CD4-positive, alpha-beta T cell treated with Interleukin-15 for 1 hour (primary cell): ENCODE data around the gene PCCA.
"Not testable (repeated sequence)": the region's sequence is repeated elsewhere in the genome, so short reads cannot be mapped to it uniquely, and the experiment has no call there.

Experiments
- DNase-seq: peaks from one replicate; pipeline ENCODE4 v3.0.0-alpha.2; 2020

PCCA gene

DNA sequence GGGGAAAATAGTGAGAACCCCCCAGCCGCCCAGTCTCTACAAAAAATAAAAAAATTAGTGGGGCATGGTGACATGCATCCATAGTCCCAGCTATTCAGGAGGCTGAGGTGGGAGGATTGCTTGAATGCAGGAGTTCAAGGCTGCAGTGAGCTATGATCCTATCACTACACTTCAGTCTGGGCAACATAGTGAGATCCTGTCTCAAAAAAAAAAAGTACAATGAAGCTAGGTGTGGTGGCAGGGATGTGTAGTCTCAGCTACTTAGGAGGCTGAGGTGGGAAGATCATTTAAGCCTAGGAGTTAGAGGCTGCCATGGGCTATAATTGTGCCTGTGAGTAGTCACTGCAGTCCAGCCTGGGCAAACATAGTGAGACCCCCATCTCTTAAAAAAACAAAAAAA is 8.9 kb downstream of the PCCA start:
- no peak for DNase-seq

- DNase-seq: no peak
Measured at GRCh38 chr13:100098445-100099116, 9.7 kb downstream of the PCCA start.

DNA sequence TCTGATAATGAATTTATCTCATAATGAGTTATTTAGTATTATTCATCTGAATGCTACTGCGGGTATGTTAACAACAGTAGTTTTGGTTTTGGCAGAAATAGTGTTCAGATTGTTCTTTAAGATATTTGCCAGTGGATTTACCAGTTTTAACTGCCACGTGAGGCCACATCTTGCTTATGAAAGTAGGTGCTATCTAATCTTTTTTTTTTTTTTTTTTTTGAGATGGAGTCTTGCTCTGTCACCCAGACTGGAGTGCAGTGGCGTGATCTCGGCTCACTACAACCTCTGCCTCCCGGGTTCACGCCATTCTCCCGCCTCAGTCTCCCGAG is 10.2 kb downstream of the PCCA start:
- DNase-seq: not testable (repeated sequence)

GRCh38 chr13:100100115-100100879 is 11.4 kb downstream of the PCCA start:
- no peak for DNase-seq

GRCh38 chr13:100102042-100102441 is 13.1 kb downstream of the PCCA start:
- no peak for DNase-seq

- no peak for DNase-seq
Measured at GRCh38 chr13:100106005-100106404, 17.1 kb downstream of the PCCA start.

- DNase-seq: no peak
Measured at GRCh38 chr13:100106705-100107104, 17.8 kb downstream of the PCCA start.

- no peak for DNase-seq
Measured at GRCh38 chr13:100108913-100109507, 20.1 kb downstream of the PCCA start.

GRCh38 chr13:100110269-100110668 is 21.4 kb downstream of the PCCA start:
- DNase-seq: no peak

GRCh38 chr13:100112186-100112838 is 23.4 kb downstream of the PCCA start:
- DNase-seq: no peak

DNA sequence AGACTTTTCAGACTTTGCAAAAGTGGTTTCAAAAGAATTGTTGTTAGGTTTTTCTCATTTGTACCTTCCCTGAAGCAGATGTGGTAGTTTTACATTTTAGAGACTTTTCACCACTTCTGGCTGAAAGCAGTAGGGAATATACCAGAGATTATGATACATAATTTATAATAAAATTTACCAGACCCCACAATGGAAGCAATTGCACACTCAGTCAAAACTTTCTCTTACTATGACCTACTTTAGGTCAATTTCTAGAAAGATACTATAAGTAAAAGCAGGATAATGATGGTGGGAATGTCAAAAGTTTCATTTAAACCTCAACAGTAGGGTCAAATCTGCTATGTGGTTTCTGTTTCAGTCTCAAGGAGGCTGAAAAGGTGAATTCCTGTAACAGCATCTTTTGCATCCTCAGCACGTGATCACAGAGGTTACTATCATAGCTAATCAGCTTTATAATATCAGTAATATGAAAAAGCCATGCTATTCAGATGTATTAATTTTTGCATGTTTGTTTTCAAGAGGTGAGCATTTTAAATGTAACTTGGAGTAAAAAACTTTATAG is 26.9 kb downstream of the PCCA start:
- no peak for DNase-seq

GRCh38 chr13:100124265-100124664 is 35.4 kb downstream of the PCCA start:
- DNase-seq: peak; percentile 34

DNA sequence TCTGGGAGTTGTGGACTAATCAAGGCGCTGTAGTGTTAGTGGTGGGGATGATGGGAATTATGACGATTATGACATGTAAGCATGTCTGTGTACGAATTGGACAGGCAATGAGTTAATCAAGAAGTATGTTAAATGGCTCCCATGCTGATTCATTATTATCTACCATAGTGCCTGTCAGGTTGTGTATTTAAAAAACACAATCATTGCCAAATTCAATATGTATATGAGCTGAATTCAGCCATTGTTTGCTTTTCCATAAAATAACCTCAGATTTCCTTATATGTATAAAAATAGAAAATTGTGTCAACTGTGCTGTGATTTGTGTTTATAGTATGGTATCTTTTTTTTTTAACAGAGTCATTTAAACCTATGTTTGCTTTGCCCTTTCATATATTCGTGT is 37.1 kb downstream of the PCCA start:
- no peak for DNase-seq

DNA sequence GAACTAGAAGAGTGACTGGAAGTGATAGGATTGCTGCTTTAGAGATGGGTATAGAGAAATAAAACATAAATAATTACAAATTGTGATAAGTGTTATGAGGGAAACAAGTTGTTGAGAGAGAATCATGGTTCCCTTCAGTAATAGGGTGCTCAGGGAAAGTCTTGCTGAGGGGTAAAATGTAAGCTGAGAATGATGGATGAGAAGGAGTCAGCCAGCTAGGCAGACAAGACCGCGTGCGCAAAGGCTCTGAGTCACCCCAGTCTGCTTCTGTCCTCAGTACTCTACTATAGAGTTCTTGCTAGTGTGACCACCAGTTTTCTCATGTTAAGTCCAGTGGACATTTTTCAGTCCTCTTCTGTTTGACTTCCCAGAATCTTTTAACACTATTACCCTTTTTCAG is 39.5 kb downstream of the PCCA start:
- no peak for DNase-seq

- DNase-seq: no peak
Measured at GRCh38 chr13:100128838-100129237, 39.9 kb downstream of the PCCA start.

DNA sequence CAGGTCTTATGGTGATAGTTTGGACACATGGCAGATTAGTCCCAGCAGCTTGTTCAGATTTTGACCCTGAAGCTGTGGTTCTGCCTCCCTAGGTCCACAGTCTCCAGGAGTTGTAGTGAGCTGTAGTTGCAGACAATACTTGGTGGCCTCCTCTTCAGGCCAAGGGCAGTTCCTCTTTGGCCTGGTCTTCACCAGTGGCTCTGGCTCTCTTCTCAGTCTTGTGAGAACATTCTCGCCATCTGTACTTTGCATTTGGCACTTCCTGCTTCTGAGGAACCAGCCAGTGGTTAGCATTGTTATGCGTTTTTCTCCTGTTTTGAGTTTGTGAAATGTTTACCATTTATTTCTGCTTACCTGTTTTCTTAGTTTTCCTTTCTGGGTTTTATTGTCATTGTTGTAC is 40.7 kb downstream of the PCCA start:
- peak; percentile 30 for DNase-seq

GRCh38 chr13:100130092-100130491 is 41.2 kb downstream of the PCCA start:
- no peak for DNase-seq

- DNase-seq: no peak
Measured at GRCh38 chr13:100130930-100131511, 42.1 kb downstream of the PCCA start.

- no peak for DNase-seq
Measured at GRCh38 chr13:100131863-100132574, 43.1 kb downstream of the PCCA start.

- no peak for DNase-seq
Measured at GRCh38 chr13:100138859-100139491, 50.1 kb downstream of the PCCA start.

DNA sequence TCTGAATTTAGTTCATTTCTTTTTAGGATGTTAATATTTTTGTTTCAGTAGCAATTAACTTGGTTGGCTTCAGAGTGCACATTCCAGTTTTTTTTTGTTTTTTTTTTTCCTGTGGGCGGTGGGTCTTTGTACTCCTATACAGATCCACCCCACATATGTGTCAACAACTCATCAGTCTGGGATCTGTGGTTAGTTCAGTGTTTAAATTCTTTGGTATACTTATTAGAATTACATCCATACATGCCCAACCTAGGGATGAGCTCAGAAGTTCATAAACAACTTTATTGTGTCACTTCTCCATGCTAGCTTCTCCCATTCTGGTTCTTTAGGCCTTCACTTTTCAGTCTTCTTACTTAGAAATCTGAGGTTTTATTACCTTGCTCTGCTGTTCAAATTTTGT is 50.9 kb downstream of the PCCA start:
- DNase-seq: no peak

DNA sequence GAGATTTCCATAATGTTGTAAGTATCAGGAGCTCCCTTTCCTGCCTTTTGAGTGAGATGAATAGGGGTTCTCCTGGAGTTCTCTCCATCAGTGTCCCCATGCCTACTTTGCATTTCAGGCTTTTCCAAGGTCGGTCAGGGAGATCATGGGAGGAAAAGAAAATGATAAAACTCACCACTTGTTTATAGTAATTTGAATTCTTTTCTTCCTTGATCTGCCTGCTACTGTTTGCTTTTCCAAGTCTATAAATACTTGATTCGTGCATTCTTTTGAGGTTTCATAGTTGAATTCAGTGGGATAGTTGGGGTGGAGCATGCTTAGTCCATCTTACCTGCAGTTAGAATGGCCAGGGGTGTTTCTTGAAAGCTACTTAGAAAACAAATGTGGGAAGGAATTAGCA is 51.5 kb downstream of the PCCA start:
- DNase-seq: no peak
